ENCODE measurements around the gene PNPLA6. TPM values are rescaled to one million over a fixed set of nuclear protein-coding genes. Genes with fewer than 3 reads are reported as not detected.

The PNPLA6 gene
- total RNA-seq (39.9 and 43.0 TPM in 2 replicates), polyA plus RNA-seq (49.7 and 50.5 TPM in 2 replicates)

DNA sequence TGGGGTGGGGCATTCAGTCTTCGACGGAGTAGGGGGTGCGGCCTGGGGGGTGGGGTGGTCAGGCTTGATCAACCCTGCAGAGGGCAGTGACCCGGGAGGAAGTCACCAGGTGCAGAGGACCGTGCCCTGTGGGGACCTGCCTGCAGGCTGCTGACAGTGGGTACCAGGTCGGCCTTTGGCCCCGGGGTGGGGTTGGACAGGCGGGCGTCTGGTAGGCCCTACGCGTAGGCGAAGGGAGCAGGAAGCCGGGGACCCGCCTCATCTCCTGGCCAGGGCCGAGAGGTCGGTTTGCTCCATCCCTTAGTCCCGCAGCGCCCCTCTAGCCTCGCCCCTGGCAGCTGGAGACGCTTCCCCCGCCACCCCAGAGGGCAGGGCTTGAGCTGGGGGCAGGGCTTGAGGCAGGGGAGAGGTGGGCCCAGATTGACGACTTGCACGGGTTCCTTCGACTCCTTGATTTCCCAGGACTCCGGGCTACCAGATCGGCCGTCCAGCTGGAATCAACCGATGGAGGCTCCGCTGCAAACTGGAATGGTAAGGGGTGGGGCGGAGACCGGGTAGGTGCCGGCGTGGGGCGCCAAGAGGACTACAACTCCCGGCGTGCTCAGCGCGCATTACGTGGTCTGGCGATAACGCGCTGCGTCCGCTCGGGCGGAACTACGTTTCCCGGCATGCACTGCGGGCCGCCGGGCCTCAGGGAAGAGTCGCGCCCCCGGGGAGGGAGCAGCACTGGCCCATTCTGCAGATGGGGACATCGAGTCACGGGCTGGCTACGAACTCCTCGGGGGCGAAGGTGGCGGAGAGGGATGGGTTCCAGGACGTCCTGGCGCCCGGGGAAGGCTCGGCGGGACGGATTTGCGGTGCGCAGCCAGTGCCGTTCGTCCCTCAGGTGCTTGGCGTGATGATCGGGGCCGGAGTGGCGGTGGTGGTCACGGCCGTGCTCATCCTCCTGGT, at the start of gene PNPLA6:
Gene PNPLA6 (plus strand): TSS at position 671 of the 951 bp plus-strand sequence. CDS start 72 bp downstream, at position 743.
- Histone ChIP-seq H3K27ac (peak within 1 kb of the TSS; percentile 87), H2AFZ (peak within 1 kb of the TSS; percentile 74), H4K20me1 (ENCODE audit: insufficient read depth, poor library complexity, severe bottlenecking) (no peaks in the 10 kb centered on the region), H3K4me2 (peak within 1 kb of the TSS; percentile 97), H3K27me3 (no peaks in the 10 kb centered on the region), H3K4me3 (peak within 1 kb of the TSS; percentile 27), H3K9me3 (ENCODE audit: low read depth) (no peaks in the 10 kb centered on the region), H3K79me2 (no peaks in the 10 kb centered on the region), H3K36me3 (replicated peaks; ENCODE audit: insufficient read depth, low read depth) (no peaks in the 10 kb centered on the region), H3K9me2 (replicated peaks; ENCODE audit: insufficient read depth) (no peaks in the 10 kb centered on the region), H3K4me1 (ENCODE audit: insufficient read depth) (no peaks in the 10 kb centered on the region)
- under 1% methylated on average over 53 of the region's 76 CpGs for WGBS (ENCODE audit: low lambda C conversion rate, missing lambda C conversion rate)
- peak; percentile 97 for DNase-seq (ENCODE audit: low spot score)
- TF ChIP-seq, protein P1, sequence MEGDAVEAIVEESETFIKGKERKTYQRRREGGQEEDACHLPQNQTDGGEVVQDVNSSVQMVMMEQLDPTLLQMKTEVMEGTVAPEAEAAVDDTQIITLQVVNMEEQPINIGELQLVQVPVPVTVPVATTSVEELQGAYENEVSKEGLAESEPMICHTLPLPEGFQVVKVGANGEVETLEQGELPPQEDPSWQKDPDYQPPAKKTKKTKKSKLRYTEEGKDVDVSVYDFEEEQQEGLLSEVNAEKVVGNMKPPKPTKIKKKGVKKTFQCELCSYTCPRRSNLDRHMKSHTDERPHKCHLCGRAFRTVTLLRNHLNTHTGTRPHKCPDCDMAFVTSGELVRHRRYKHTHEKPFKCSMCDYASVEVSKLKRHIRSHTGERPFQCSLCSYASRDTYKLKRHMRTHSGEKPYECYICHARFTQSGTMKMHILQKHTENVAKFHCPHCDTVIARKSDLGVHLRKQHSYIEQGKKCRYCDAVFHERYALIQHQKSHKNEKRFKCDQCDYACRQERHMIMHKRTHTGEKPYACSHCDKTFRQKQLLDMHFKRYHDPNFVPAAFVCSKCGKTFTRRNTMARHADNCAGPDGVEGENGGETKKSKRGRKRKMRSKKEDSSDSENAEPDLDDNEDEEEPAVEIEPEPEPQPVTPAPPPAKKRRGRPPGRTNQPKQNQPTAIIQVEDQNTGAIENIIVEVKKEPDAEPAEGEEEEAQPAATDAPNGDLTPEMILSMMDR (IDR thresholded peaks at IDR 0.05; ENCODE audit: poor library complexity): no peak
- TF ChIP-seq EZH2phosphoT487 (IDR thresholded peaks at IDR 0.05; ENCODE audit: low read depth, severe bottlenecking, unreplicated experiment) (no peak), EZH2 (IDR thresholded peaks at IDR 0.05; ENCODE audit: borderline replicate concordance) (no peak)

DNA sequence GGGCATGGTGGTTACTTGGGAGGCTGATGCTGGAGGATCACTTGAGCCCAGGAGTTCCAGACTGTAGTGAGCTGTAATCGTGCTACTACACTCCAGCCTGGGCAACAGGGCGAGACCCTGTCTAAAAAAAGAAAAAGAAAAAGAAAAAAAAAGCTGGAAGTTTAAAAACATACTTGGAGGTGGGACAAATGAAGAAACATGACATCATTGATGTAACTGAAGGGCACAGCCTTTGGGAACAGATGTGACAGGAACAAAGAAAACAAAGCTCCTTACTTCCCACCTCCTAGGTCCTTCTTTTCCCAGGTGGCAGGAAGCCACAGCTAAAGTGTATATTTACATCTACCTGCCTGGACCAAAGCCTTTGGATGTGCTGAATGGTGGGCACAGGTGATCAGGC, 48.6 kb upstream of the PNPLA6 start:
- no peaks in the 10 kb centered on the region for H4K20me1 ChIP-seq (ENCODE audit: insufficient read depth, poor library complexity, severe bottlenecking)
- whole genome bisulfite sequencing (ENCODE audit: low lambda C conversion rate, missing lambda C conversion rate): 97% methylated on average over 2 of the region's 2 CpGs
- TF ChIP-seq EZH2phosphoT487 (IDR thresholded peaks at IDR 0.05; ENCODE audit: low read depth, severe bottlenecking, unreplicated experiment) (no peak), EZH2 (IDR thresholded peaks at IDR 0.05; ENCODE audit: borderline replicate concordance) (no peak)
- TF ChIP-seq, protein P1 (IDR thresholded peaks at IDR 0.05; ENCODE audit: poor library complexity): no peak
- no peaks in the 10 kb centered on the region for H3K9me2 ChIP-seq (replicated peaks; ENCODE audit: insufficient read depth)
- no peak overlapping the region for H2AFZ ChIP-seq
- no peak overlapping the region for H3K4me2 ChIP-seq
- no peaks in the 10 kb centered on the region for H3K36me3 ChIP-seq (replicated peaks; ENCODE audit: insufficient read depth, low read depth)
- H3K79me2 ChIP-seq: no peaks in the 10 kb centered on the region
- H3K27ac ChIP-seq: no peak overlapping the region
- H3K4me1 ChIP-seq (ENCODE audit: insufficient read depth): peaks cover 8% of the 10 kb centered on the region
- H3K4me3 ChIP-seq: no peak overlapping the region
- no peaks in the 10 kb centered on the region for H3K27me3 ChIP-seq
- no peak for DNase-seq (ENCODE audit: low spot score)
- H3K9me3 ChIP-seq (ENCODE audit: low read depth): no peaks in the 10 kb centered on the region

DNA sequence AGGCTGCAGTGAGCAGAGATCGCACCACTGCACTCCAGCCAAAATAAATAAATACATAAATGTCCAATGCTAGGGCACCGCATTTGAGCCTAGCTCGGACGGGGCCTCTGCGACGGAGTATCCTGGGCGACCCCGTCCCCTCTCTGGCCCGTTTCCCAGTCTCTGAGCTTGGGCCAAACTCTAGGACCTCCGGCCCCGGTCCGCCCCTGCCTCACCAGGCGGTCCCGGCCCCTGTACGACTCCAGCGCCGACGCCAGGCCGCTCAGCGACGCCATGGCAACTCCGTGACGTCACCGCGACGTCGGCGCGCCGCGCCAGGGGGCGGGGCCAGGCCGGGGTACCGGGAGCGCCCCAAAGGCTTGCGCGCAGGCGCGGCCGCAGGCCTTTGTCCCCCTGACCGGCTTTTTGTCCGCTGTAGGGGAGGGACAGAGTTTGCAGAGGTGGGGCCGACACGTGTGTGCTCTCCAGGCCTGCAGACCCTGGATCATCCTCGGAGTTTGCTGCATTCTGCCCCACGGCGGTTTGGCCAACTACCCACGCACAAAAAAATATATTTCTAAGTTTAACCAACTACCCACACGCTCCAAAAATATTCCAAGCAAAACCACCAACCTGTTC, 46.7 kb upstream of the PNPLA6 start, which contains the start of gene PEX11G:
Gene PEX11G (minus strand): TSS at position 300 of the 618 bp plus-strand sequence. CDS start 25 bp downstream, at position 275.
- Histone ChIP-seq H3K4me1 (ENCODE audit: insufficient read depth) (peaks cover 8% of the 10 kb centered on the region), H3K27me3 (no peaks in the 10 kb centered on the region), H3K4me2 (peak within 1 kb of the TSS; percentile 79), H3K9me3 (ENCODE audit: low read depth) (no peaks in the 10 kb centered on the region), H4K20me1 (ENCODE audit: insufficient read depth, poor library complexity, severe bottlenecking) (no peaks in the 10 kb centered on the region), H3K9me2 (replicated peaks; ENCODE audit: insufficient read depth) (no peaks in the 10 kb centered on the region), H3K27ac (peak within 1 kb of the TSS; percentile 90), H3K4me3 (peak within 1 kb of the TSS; percentile 35), H3K36me3 (replicated peaks; ENCODE audit: insufficient read depth, low read depth) (no peaks in the 10 kb centered on the region), H2AFZ (peak within 1 kb of the TSS; percentile 66), H3K79me2 (no peaks in the 10 kb centered on the region)
- no peak for TF ChIP-seq EZH2 (IDR thresholded peaks at IDR 0.05; ENCODE audit: borderline replicate concordance)
- TF ChIP-seq EZH2phosphoT487 (IDR thresholded peaks at IDR 0.05; ENCODE audit: low read depth, severe bottlenecking, unreplicated experiment): no peak
- TF ChIP-seq, protein P1 (IDR thresholded peaks at IDR 0.05; ENCODE audit: poor library complexity): no peak
- WGBS (ENCODE audit: low lambda C conversion rate, missing lambda C conversion rate): 3% methylated on average over 47 of the region's 49 CpGs
- peak; percentile 96 for DNase-seq (ENCODE audit: low spot score)

Measured in hepatocyte (in vitro differentiated cells).